ENCODE data around the gene FFAR4. TPM values are rescaled to one million over a fixed set of nuclear protein-coding genes. Genes with fewer than 3 reads are reported as not detected.

The FFAR4 gene
- total RNA-seq, 4 donors from 2014 or later = 0.34 to 0.45 (median 0.42) TPM; not detected in 1

DNA sequence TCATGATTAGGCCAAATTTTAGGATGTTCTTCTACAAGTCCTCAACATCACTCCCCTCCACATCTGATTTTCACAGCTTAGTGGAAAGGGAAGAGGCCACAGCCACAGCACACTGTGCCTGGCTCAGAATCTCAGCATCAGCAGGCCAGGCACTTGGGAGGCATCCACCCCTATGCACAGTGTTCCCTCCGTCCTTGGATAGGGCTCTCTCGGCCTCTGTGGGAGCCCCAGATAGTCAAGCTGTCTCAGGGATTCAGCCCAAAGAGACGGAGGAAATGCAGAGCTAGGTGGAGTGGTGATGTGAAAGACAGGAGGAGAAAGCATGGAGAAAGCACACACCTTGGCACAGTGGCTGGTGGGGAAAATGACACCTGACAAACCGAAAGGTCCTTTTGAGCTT lies 33.3 kb downstream of the FFAR4 start:
- TF ChIP-seq EP300 (IDR thresholded peaks at IDR 0.05) = no peak
- no peak for TF ChIP-seq POLR2A (IDR thresholded peaks at IDR 0.05; ENCODE audit: low read depth)
- no peak for TF ChIP-seq POLR2AphosphoS5 (IDR thresholded peaks at IDR 0.05)
- TF ChIP-seq, protein P1, sequence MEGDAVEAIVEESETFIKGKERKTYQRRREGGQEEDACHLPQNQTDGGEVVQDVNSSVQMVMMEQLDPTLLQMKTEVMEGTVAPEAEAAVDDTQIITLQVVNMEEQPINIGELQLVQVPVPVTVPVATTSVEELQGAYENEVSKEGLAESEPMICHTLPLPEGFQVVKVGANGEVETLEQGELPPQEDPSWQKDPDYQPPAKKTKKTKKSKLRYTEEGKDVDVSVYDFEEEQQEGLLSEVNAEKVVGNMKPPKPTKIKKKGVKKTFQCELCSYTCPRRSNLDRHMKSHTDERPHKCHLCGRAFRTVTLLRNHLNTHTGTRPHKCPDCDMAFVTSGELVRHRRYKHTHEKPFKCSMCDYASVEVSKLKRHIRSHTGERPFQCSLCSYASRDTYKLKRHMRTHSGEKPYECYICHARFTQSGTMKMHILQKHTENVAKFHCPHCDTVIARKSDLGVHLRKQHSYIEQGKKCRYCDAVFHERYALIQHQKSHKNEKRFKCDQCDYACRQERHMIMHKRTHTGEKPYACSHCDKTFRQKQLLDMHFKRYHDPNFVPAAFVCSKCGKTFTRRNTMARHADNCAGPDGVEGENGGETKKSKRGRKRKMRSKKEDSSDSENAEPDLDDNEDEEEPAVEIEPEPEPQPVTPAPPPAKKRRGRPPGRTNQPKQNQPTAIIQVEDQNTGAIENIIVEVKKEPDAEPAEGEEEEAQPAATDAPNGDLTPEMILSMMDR (IDR thresholded peaks at IDR 0.05) = no peak
- no peak for DNase-seq (ENCODE audit: extremely low spot score)
- no peak overlapping the region for H3K4me3 ChIP-seq
- H3K27me3 ChIP-seq = peaks cover 0 to 53% (median 18%) of the 10 kb centered on the region in 4 donors
- H3K4me1 ChIP-seq = peaks cover 7 to 20% (median 16%) of the 10 kb centered on the region in 4 donors
- no peak overlapping the region for H3K27ac ChIP-seq (replicated peaks in 1 of 4)
- intact Hi-C loops (cut with DNase I) = no loop called here
- no peaks in the 10 kb centered on the region for H3K9me3 ChIP-seq
- 91% methylated on average over 4 of the region's 4 CpGs for WGBS
- no peaks in the 10 kb centered on the region for H3K36me3 ChIP-seq

DNA sequence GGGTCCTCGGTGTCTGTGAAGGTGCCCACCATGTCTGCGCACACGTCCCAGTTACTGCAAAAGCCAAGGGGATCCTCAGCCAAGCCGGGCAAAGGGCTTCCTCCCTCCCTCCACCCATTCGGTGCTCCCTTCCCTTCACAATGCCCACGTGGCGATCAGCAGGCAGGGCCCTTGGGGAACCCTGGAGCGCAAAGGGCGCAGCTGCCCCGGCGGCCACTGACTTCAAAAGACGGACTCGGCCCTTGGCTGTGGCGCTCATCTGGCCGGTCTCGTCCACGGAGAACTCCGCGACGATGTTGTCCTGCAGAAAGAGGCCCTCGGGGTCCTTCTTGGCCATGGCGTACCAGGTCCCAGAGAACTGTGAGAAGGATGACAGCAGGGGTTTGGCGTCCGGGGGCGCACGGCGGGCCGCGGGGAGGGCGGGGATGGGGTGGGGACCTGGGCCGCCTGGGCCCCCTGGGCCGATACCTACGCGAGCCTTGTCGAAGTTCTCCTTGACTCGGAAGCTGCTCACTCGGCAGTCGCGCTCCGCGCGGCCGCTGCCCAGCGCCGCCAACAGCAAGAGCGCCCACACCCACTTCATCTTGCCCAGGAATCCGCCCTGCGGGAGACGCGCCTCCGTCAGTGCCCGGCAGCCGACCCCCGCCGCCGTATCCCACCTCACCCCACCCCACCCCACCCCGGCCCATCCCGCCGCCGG lies 34.1 kb downstream of the FFAR4 start:
- intact Hi-C loops (cut with DNase I) = no loop called here
- Histone ChIP-seq H3K4me3 (peak overlapping the region; percentile 42 to 55 (median 46)), H3K27me3 (peaks cover 0 to 53% (median 18%) of the 10 kb centered on the region in 4 donors), H3K4me1 (peaks cover 7 to 20% (median 16%) of the 10 kb centered on the region in 4 donors), H3K9me3 (no peaks in the 10 kb centered on the region), H3K36me3 (no peaks in the 10 kb centered on the region), H3K27ac (replicated peaks in 1 of 4) (no peak overlapping the region)
- TF ChIP-seq, protein P1 (IDR thresholded peaks at IDR 0.05) = no peak
- TF ChIP-seq POLR2A (IDR thresholded peaks at IDR 0.05; ENCODE audit: low read depth) = no peak
- TF ChIP-seq EP300 (IDR thresholded peaks at IDR 0.05) = no peak
- no peak for TF ChIP-seq POLR2AphosphoS5 (IDR thresholded peaks at IDR 0.05)
- 22% methylated on average over 28 of the region's 60 CpGs for WGBS
- DNase-seq (ENCODE audit: extremely low spot score) = no peak

DNA sequence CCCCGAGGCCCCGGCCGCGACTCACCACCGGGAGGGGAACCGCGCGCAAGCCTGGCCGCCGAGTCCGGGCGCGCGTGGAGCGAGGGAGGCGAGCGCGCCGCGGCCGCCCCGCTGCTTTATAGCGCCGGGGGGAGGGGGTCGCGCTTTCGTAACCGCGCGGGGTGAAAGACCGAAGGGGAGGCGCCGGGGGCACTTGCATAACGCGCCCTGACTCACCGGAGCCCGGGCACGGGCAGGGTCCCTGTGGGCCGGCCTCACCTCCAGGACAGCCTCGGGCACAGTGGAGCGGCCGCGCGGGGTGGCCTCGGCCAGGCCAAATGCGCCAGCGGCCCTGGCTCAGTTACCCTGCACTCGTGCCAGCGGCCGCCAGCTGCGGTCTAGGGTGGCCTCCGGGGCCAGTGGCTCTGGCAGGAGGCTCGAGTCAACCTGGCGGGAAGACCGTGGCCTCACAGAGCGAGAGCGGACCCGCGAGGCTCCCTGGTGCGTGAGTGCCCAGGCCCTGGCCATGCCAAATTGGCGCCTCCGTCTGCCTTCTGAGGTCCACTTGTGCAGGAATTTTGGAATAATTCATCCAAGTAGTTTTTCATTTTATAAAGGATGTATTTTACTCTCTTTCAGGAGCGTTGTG lies 34.8 kb downstream of the FFAR4 start, which contains the start of gene RBP4:
TSS of gene RBP4 (minus strand) at position 90 of the 628 bp plus-strand sequence. CDS start 207 bp downstream, outside the sequence.
- 8% methylated on average over 22 of the region's 63 CpGs for WGBS

DNA sequence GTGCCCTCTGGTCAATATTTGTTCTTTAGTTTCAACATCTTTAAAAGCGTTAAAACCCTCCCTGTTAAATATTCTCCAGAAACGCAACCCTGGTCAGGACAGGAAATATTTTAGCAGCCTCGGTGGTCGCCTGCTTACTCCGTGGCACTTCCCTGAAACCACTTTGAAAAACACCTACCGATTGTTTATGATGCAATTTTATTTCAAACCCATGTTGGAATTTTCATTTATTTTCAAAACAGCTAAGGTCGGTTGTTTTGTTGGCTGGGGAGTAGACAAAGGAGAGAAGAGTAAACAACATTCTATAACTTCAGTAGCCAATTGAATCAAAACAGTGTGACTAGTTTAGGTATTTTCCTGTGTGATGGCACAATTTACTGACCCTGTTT lies 35.3 kb downstream of the FFAR4 start:
- intact Hi-C loops (cut with DNase I) = no loop called here
- Histone ChIP-seq H3K27me3 (peaks cover 0 to 53% (median 18%) of the 10 kb centered on the region in 4 donors), H3K4me1 (peaks cover 7 to 20% (median 16%) of the 10 kb centered on the region in 4 donors), H3K27ac (replicated peaks in 1 of 4) (no peak overlapping the region), H3K36me3 (no peaks in the 10 kb centered on the region), H3K9me3 (no peaks in the 10 kb centered on the region), H3K4me3 (peak overlapping the region in 2 of 4 donors; percentile 48 to 55)
- no peak for DNase-seq (ENCODE audit: extremely low spot score)
- TF ChIP-seq EP300 (IDR thresholded peaks at IDR 0.05) = no peak
- TF ChIP-seq, protein P1 (IDR thresholded peaks at IDR 0.05) = no peak
- no peak for TF ChIP-seq POLR2AphosphoS5 (IDR thresholded peaks at IDR 0.05)
- no peak for TF ChIP-seq POLR2A (IDR thresholded peaks at IDR 0.05; ENCODE audit: low read depth)
- 14% methylated on average over 7 of the region's 7 CpGs for WGBS

More for the DNA sequence above, 34.8 kb downstream of the FFAR4 start, which contains the start of gene RBP4:
- TF ChIP-seq POLR2A (IDR thresholded peaks at IDR 0.05; ENCODE audit: low read depth) = no peak
- no peak for TF ChIP-seq EP300 (IDR thresholded peaks at IDR 0.05)
- TF ChIP-seq POLR2AphosphoS5 (IDR thresholded peaks at IDR 0.05) = no peak
- TF ChIP-seq, protein P1 (IDR thresholded peaks at IDR 0.05) = no peak
- Histone ChIP-seq H3K27me3 (peaks cover 0 to 53% (median 18%) of the 10 kb centered on the region in 4 donors), H3K36me3 (no peaks in the 10 kb centered on the region), H3K9me3 (no peaks in the 10 kb centered on the region), H3K4me1 (peaks cover 7 to 20% (median 16%) of the 10 kb centered on the region in 4 donors), H3K4me3 (peak within 1 kb of the TSS; percentile 42 to 55 (median 46)), H3K27ac (replicated peaks in 1 of 4) (no peak within 1 kb of the TSS)
- no peak for DNase-seq (ENCODE audit: extremely low spot score)
- intact Hi-C loops (cut with DNase I) = no loop called here

All from esophagus muscularis mucosa (tissue), 4 donors.